GM19395 (cell line): ENCODE data around the gene PTPN11.
"Not testable (repeated sequence)": the region's sequence is repeated elsewhere in the genome, so short reads cannot be mapped to it uniquely, and the experiment has no call there.

Experiments
- ATAC-seq: cut with Tn5 transposase; IDR thresholded peaks from one replicate; pipeline ENCODE4 v1.9.1; 2021; ENCODE audit warnings: mild to moderate bottlenecking, moderate library complexity; ENCODE audit not compliant: unreplicated experiment

Gene PTPN11

DNA sequence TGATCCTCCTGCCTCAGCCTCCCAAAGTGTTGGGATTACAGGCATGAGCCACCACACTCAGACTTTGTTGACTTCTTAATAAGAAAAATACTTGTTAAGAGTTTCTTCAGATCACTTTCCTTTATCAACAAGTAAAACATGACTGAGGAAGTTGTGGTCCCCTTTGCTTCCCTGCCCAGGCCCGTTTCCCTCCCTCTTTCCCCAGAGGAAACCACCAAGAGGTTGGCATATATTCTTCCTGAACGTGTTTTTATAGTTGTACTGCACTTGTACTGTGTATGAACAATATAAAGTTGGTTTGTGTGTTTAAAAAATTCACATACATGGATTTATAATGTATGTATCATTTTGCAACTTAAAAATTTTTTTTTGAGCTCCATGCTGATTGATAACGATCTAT, 28.4 kb downstream of the PTPN11 start:
- ATAC-seq = no peak

DNA sequence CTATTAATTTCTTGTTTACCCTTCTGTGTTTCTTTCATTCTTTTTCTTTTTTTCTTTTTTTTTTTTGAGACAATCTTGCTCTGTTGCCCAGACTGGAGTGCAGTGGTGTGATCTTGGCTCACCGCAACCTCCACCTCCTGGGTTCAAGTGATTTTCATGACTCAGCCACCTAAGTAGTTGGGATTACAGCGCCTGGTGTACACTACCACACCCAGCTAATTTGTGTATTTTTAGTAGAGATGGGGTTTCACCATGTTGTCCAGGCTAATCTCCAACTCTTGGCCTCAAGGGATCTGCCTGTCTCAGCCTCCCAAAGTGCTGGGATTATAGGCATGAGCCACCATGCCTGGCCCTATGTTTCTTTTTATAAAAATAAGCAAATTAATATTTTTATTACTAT, 29.4 kb downstream of the PTPN11 start:
- ATAC-seq = not testable (repeated sequence)

DNA sequence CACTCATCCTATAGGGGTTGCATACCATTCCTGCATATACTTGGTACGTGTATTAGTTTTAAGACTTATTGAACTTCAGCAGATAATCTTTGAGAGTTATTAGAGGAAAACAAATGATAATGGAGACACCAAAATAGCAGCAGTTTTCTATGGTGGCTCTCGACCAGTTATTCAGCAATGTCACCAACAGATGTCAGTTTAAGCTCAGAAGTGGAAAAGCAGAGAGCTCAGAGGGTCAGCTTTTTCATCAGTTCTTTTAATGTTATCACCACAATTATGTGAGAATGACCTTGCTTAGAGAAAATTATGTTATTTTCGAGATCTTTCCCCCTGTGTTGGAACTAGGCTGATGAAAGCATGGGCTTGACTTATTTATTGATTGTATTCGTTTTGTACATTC, 32.0 kb downstream of the PTPN11 start:
- ATAC-seq = no peak

DNA sequence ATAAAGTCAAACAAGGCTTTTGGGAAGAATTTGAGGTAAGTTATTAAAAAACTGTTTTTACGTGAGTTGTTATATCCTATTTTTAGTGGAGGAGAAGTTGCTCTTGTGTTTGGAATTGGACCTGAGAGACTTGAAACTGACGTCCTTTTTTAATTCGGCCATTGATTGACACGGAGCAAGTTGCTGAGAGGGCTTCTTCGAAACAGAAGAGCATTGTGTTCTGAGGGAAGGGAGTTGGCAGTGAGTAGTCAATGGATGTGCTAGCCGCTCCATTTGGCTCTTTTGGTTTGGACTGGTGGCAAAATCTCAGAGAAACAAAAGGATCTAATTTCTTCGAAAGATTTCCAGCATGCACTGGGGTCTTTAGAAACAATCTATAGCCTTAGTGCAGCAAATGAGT, 37.3 kb downstream of the PTPN11 start:
- no peak for ATAC-seq

DNA sequence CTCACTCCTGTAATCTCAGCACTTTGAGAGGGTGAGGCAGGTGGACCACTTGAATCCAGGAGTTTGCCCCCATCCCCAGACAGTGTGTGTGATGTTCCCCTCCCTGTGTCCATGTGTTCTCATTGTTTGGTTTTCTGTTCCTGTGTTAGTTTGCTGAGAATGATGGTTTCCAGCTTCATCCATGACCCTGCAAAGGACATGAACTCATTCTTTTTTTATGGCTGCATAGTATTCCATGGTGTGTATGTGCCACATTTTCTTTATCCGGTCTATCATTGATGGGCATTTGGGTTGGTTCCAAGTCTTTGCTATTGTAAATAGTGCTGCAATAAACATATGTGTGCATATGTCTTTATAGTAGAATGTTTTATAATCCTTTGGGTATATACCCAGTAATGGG, 38.4 kb downstream of the PTPN11 start:
- ATAC-seq = not testable (repeated sequence)

DNA sequence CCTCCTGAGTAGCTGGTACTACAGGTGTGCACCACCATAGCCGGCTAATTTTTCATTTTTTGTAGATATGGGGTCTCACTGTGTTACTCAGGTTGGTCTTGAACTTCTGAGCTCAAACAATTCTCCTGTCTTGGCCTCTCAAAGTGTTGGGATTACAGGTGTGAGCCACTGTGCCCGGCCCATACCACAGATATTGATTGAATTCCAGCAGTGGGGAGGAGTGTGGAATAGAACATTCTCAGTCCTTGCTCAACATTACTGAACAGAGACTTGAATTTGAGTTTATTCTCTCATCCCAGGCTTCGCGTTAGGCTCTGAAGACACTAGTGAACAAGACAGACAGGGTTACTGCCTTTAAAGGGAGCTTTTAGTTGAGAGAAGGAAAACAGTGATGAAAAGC, 39.6 kb downstream of the PTPN11 start:
- ATAC-seq = no peak

DNA sequence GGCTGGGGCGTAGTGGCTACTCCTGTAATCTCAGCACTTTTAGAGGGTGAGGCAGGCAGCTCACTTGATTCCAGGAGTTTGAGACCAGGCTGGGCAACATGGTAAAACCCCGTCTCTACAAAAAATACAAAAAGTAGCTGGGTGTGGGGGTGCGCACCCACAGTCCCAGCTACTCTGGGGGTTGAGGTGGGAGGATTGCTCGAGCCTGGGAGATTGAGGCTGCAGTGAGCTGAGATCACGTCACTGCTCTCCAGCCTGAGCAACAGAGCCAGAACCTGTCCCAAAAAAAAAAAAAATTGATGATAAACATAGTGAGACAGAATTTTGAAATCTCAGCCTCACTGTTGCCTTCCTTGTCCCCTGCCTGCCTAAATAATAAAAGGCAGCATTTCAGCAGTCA, 40.0 kb downstream of the PTPN11 start:
- ATAC-seq = no peak

DNA sequence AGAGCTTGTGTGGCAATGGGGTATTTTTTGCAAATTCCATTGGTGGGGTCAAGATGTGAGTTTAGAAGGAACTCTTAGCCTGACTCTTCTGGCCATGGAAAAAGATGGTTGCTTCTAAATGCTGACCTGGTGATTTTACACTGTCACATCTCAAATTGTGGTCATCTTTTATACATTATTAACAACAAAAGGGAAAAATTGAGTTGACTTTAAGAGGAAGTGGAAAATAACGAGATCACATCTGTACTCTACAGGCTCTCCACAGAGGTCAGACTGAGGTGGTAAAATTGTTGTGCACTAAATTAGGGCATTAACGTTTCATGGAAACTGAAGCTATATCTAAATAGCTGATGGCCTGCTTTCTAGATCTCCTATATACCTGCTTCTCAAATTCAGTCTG, 44.7 kb downstream of the PTPN11 start:
- no peak for ATAC-seq

DNA sequence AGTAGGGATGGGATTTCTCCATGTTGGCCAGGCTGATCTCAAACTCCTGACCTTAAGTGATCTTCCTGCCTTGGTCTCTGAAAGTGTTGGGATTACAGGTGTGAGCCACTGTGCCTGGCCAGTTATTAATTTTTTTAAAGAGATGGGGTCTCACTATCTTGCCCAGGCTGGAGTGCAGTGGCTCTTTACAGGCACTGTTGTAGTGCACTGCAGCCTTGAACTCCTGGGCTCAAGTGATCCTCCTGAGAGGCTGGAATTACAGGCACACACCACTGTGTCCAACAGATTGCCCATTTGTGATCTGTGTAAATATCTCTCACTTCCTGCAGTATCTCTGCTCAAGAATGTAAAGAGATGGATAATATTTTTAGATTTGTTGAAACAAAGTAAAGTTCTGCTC, 45.9 kb downstream of the PTPN11 start:
- ATAC-seq = no peak

DNA sequence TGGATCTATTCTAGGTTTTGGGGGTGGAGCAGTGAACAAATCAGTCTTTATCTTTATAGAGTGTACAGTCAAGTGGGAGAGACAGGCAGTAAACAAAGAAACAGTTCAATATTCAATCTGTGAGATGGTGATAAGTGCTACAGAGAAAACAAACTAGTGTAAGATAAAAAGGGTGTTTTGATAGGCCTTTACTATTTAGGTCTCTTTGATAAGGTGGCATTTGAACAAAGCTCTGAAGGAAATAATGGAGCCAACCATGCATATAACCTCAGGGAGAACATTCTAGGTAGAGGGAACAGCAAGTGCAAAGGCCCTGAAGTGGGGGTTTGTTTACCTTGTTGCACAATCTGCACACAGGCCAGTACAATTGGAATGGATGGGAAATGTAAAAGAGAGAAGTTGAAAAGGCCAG, 47.3 kb downstream of the PTPN11 start:
- no peak for ATAC-seq

DNA sequence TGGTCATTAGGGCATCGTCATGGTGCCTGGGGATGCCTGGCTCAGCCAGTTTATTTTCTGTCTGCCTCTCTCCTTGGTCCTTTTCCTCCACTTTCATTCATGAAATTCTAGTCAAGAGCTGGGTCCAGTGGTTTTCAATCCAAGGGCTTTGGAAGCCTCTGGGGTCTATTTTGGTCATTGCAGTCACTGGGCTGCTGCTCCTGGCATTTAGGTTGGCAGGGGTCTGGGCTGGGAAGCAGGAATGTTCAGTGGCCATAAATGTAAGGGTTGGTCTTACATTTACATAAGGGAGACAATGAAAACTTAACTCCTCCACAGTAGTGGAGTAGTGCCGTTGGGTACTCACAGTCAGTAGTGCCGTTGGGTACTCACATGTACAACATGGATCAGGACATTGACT, 48.1 kb downstream of the PTPN11 start:
- ATAC-seq = no peak

DNA sequence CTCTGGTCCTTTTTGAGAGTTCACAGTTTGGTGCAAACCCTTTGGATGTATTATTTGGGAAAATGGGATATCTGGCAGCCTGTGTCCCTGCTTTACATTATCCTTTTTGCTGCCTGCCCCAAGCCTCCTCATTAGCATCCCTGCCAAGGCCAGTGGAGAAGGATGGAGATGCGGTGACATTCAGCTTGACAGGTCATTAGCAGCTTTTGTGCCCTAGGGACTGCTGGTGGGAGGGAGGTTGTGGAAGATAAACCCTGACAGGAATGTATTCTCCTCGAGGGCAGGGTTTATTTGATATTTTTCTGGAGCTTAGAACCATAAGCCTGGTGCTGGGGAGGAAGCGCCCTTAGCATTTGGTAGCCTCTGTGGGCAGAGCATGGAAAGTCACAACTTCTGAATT, 49.3 kb downstream of the PTPN11 start:
- ATAC-seq = no peak

DNA sequence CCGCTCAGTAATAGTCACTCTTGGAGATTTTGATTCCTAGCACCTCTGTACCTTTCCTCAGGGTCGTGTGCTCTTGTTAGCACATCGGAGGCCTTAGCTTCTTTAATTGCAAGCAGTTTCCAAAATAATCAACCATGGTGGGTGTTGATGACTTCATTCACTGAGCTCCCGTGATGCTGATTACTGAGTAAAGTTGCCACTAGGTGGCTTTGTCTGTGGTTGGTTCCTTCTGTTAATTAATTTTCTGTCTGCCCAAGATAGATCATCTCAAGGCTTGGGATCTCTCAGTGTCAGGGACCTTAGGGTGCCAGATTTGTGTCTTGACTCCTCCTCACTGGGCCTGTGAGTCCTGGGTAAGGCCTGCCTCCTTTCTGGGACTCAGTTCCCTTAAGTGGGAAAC, 54.3 kb downstream of the PTPN11 start:
- no peak for ATAC-seq

DNA sequence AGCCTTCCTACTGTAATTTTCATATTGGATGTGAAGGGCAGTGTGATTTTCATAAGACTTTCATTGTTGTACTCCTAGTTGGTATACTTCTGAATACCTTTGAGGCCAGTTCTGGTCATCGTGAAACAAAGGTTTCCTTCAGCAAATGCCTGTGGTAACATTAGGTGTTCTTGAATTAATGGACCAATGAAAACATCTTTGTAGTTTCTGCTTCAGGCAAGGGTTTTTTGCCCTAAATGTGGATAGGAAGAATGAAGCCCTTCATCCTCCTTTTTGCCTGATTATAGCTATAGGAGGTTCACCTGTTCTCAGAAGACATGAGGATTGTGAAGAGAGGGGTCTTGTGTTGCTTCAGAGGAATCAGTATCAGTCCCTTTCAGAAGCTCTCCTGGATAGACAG, 60.7 kb downstream of the PTPN11 start:
- no peak for ATAC-seq

DNA sequence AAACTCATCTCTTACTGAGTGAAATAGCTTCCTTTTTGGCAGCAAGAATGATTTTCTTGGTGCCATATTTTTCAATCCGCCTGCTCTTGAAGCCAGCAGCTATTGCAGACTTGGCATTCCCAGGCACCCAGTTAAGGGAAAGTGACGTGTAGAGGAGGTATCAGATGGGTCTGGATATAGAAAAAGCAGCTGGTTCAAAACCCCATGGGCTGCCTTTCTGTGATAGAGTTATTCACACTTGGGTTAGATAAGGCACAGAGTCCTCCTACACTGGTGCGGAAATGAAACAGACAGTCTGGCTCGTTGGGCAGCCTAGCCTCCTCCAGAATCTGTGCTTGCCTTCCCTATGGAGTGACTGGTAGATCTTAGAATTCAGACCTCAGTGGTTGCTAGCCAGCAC, 62.2 kb downstream of the PTPN11 start:
- ATAC-seq = no peak

DNA sequence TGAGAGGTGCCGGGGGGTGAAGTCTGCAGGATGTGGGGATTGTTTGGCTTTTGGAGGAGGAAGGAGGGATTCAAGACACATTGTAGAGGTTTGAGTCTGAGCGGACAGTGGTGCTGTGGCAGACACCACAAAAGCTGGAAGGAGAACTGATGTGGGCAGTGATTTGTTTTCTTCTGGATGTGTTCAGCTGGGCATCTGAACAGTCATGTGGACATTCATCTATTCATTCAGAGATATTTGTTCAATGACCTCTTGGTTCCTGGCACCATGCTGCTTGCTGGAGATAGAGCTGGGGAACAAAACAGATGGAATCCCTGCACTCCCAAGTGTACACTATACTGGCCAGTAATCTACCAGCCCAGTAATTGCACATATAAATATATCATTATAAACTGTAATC, 64.0 kb downstream of the PTPN11 start:
- no peak for ATAC-seq

DNA sequence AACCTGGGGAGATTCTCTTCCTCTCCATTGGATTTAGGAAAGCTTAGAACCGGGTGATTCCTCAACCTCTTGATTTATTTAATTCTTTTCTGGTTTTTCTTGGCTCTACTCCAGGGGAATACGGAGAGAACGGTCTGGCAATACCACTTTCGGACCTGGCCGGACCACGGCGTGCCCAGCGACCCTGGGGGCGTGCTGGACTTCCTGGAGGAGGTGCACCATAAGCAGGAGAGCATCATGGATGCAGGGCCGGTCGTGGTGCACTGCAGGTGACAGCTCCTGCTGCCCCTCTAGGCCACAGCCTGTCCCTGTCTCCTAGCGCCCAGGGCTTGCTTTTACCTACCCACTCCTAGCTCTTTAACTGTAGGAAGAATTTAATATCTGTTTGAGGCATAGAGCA, 67.6 kb downstream of the PTPN11 start:
- no peak for ATAC-seq

DNA sequence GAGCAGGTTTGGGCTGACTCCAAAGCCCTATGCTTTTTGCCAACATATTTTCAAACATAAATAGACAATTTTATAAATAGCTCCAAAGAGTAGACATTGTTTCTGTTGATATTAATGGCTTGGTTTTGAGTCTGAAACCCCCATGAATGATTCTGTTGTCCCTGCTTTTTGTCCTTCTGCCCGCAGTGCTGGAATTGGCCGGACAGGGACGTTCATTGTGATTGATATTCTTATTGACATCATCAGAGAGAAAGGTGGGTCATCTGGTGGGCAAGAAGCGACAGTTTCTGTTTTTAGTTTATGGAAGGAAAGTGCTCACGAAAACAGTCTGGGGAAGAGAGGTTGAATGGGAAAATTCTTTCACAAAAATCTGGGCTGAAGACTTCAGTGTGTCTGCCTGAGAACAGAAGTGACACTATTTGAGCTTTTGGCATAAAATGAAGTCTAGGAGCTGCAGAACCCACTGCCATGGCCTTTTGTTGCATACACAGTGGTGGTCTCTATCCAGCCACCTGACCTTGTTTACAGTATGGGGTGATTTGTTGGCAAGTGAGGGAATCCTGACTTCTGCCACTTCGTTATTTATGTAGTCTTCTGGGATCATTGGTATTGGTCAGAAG, 69.6 kb downstream of the PTPN11 start:
- ATAC-seq = no peak

DNA sequence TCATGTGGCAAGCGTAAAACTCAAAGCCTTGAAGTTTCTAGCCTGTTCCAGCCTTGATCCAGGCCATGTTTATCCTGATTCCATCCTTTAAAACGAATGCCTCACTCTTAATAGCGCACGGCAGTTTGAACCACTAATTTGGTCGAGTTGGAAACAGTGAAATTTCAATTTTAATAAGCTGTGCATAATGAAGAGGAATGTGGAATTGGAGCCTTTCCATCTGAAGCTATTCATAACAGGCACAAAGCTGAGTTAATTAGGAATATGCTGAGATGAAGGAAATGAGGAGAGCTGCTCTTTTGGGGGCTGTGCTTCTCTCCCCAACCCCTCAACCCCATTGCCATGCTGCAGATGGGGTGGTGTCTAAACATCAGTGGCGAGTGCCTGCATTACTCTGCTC, 70.7 kb downstream of the PTPN11 start:
- ATAC-seq = no peak

DNA sequence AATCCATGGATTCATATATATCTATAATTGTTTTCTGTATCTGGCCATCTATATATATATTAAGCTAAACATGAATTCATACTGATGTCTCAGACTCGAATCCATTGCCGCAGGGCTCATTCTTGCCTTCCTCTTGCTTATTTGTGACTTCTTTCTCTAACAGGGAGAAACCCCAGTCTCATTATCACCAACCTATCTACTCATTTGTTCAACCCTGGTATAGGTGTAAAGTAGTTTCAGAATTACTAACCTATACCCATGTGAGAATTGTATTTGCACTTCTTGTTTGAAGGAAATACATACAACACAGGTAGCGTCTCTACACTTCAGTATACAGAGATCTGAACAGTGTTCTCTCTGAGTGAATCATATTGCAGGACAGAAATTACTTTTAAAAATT, 77.7 kb downstream of the PTPN11 start:
- peak; percentile 80 for ATAC-seq

DNA sequence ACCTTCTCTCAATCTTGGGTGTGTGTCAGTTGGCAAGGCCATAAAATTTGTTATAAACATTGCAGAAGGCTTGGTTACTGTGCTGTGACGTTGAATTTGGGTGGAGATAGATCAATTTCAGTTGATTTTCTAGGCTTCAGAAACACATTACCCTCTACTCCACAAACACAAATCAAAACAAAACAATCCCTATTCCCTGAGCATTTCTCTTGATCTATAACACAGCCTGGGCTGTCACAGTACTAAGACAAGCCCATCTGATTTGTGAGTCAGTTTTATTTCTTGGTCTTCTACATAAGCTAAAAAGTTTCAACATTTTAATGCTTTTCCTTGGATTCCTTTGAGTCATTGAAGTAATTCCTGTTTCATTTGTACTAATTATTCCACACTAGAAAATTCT, 79.8 kb downstream of the PTPN11 start:
- ATAC-seq = no peak

DNA sequence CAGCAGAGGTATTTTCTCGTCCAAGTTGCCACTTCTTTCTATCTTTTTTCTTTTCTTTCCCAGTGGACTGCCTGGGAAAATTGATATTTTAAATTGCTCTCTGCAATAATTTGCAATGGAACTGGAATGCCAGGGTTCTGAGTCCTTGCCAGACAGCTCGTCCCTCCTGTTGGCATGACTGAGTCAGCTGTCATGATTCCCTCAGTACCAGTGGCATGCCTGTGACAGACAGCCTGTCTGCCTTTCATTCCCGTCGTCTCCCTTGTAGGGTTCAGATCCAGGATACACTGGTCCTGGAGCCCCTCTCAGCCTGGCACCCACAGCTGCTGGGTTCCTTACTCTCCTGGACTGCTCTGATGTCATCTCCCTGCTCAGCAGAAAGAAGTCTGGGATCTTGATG, 84.8 kb downstream of the PTPN11 start:
- no peak for ATAC-seq

DNA sequence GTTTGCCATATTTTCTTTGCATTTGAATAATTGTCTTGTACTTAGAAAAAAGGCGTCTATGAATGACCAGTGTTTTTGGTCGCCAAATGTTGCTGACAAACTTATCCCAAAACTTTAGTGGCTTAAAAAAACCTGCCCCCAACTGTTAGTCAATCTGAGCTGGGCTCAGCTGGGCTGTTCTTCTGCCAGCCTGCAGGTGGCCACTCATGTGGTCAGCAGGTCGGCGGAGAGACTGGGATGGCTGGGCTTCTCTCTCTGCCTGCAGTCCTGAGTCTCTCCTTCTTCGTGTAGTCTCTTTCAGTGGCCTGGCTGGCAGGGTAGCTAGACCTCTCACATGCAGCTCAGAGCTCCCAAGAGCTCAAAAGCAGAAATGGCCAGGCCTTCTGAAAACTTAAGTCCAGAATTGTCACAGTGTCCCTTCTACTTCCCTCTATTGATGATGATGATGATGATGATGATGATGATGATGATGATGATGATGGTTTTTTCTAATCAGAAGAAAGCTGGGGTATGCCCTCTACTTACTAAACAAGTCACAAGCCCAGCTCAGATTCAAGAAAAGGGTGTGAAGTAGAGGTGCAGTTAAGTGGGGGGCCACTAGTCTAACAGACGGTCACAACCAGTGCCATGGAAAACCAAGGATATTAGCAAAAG, 87.9 kb downstream of the PTPN11 start:
- ATAC-seq = no peak
